DOHH2 (cell line): ENCODE measurements around the gene MRPL41.
A peak's percentile ranks its signal among the peaks of the same experiment; 100 is the strongest.

ENCODE experiments used
- H3F3A ChIP-seq: fragments of 200-600 bp; sonication (generic), shearing (Covaris generic); 2 replicates; pipeline ENCODE4 v1.6.0; 2016; ENCODE audit warnings: antibody characterized with exemption, mild to moderate bottlenecking; ENCODE audit not compliant: control insufficient read depth, insufficient read depth
- H3K27ac ChIP-seq: fragments of 200-600 bp; sonication (generic); 2 replicates; pipeline ENCODE4 v1.5.1; 2014; ENCODE audit warnings: low read depth, mild to moderate bottlenecking, low read length, moderate library complexity
- H3K27me3 ChIP-seq: fragments of 200-600 bp; sonication (generic); 2 replicates; pipeline ENCODE4 v1.6.1; 2014; ENCODE audit warnings: mild to moderate bottlenecking, low read length, mixed read lengths; ENCODE audit not compliant: control insufficient read depth
- H3K36me3 ChIP-seq: fragments of 200-600 bp; sonication (generic); 2 replicates; pipeline ENCODE4 v1.6.1; 2014; ENCODE audit warnings: mild to moderate bottlenecking, low read length, moderate library complexity, mixed read lengths; ENCODE audit not compliant: control insufficient read depth
- H3K4me1 ChIP-seq: fragments of 200-600 bp; sonication (generic); 2 replicates; pipeline ENCODE4 v1.6.1; 2014; ENCODE audit warnings: mild to moderate bottlenecking, low read length, mixed read lengths; ENCODE audit not compliant: control insufficient read depth
- H3K4me2 ChIP-seq: fragments of 200-600 bp; sonication (generic); 2 replicates; pipeline ENCODE4 v1.6.0; 2014; ENCODE audit warnings: mild to moderate bottlenecking, low read length, moderate library complexity
- H3K4me3 ChIP-seq: fragments of 200-600 bp; sonication (generic); 2 replicates; pipeline ENCODE4 v1.5.1; 2014; ENCODE audit warnings: mild to moderate bottlenecking, low read length, mixed read lengths
- H3K79me2 ChIP-seq: fragments of 200-600 bp; sonication (generic); 2 replicates; pipeline ENCODE4 v1.6.1; 2014; ENCODE audit warnings: mild to moderate bottlenecking, low read length, mixed read lengths; ENCODE audit not compliant: control insufficient read depth
- H3K9me2 ChIP-seq: fragments of 200-600 bp; sonication (generic); replicated peaks from 2 replicates; pipeline ENCODE4 v1.6.1; 2014; ENCODE audit warnings: mild to moderate bottlenecking, low read length, mixed read lengths; ENCODE audit not compliant: control insufficient read depth
- H3K9me3 ChIP-seq: fragments of 200-600 bp; sonication (generic); 2 replicates; pipeline ENCODE4 v1.6.1; 2014; ENCODE audit warnings: antibody characterized with exemption, low read length, mixed read lengths; ENCODE audit not compliant: control insufficient read depth, insufficient read depth
- H4K20me1 ChIP-seq: fragments of 200-600 bp; sonication (generic); 2 replicates; pipeline ENCODE4 v1.6.0; 2014; ENCODE audit warnings: low read depth, mild to moderate bottlenecking, antibody characterized with exemption, low read length, moderate library complexity; ENCODE audit not compliant: control insufficient read depth, insufficient read depth
- CTCF ChIP-seq: fragments of 200-600 bp; sonication (generic); IDR thresholded peaks from one replicate; pipeline ENCODE4 v1.5.1; 2014; ENCODE audit warnings: antibody characterized with exemption, mild to moderate bottlenecking, low read depth, low read length; ENCODE audit not compliant: poor library complexity, severe bottlenecking
- EZH2phosphoT487 ChIP-seq: fragments of 200-600 bp; sonication (generic); IDR thresholded peaks from 2 replicates; pipeline ENCODE4 v1.6.1; 2017; ENCODE audit warnings: borderline replicate concordance, mild to moderate bottlenecking, antibody characterized with exemption, low read length, moderate library complexity, mixed read lengths

MRPL41 gene

GRCh38 chr9:137544176-137544760 lies 7.4 kb upstream of the MRPL41 start:
- Histone ChIP-seq H3K36me3 (no peaks in the 10 kb centered on the region), H4K20me1 (no peaks in the 10 kb centered on the region), H3K27ac (no peak overlapping the region), H3K9me2 (no peaks in the 10 kb centered on the region), H3K9me3 (no peaks in the 10 kb centered on the region), H3K27me3 (no peaks in the 10 kb centered on the region), H3K4me3 (no peak overlapping the region), H3F3A (peaks cover 4% of the 10 kb centered on the region; the same call in 1 of the 2 replicates), H3K4me1 (peaks cover 75% of the 10 kb centered on the region), H3K4me2 (no peak overlapping the region), H3K79me2 (peaks cover 13% of the 10 kb centered on the region)
- no peak for TF ChIP-seq CTCF
- TF ChIP-seq EZH2phosphoT487: no peak

GRCh38 chr9:137545123-137545522 lies 6.6 kb upstream of the MRPL41 start:
- Histone ChIP-seq H3K4me3 (no peak overlapping the region), H3K4me2 (no peak overlapping the region), H3F3A (peaks cover 10% of the 10 kb centered on the region), H3K27me3 (no peaks in the 10 kb centered on the region), H3K79me2 (peaks cover 13% of the 10 kb centered on the region), H3K9me2 (no peaks in the 10 kb centered on the region), H3K27ac (no peak overlapping the region), H3K36me3 (no peaks in the 10 kb centered on the region), H4K20me1 (no peaks in the 10 kb centered on the region), H3K4me1 (peaks cover 75% of the 10 kb centered on the region), H3K9me3 (no peaks in the 10 kb centered on the region)
- no peak for TF ChIP-seq CTCF
- TF ChIP-seq EZH2phosphoT487: no peak

- peaks cover 6% of the 10 kb centered on the region for H3F3A ChIP-seq
- H3K36me3 ChIP-seq: peaks cover 9% of the 10 kb centered on the region
- TF ChIP-seq EZH2phosphoT487: no peak
- TF ChIP-seq CTCF: no peak
- H4K20me1 ChIP-seq: no peaks in the 10 kb centered on the region
- no peaks in the 10 kb centered on the region for H3K9me2 ChIP-seq
- H3K27me3 ChIP-seq: no peaks in the 10 kb centered on the region
- H3K27ac ChIP-seq: no peak overlapping the region
- peaks cover 59% of the 10 kb centered on the region for H3K4me1 ChIP-seq
- H3K9me3 ChIP-seq: no peaks in the 10 kb centered on the region
- no peak overlapping the region for H3K4me3 ChIP-seq
- peak overlapping the region; percentile 50 for H3K4me2 ChIP-seq
- peaks cover 24% of the 10 kb centered on the region for H3K79me2 ChIP-seq
Observed at GRCh38 chr9:137547687-137548543, 3.8 kb upstream of the MRPL41 start.
